DND-41 (cell line): ENCODE measurements around the gene GRID1.

Experiments used
- EZH2 ChIP-seq: IDR thresholded peaks from 3 replicates; pipeline ENCODE4 v1.6.1; 2012; ENCODE audit warnings: borderline replicate concordance, low read depth, mild to moderate bottlenecking, moderate library complexity, low read length, inconsistent platforms; ENCODE audit not compliant: severe bottlenecking
- TF ChIP-seq, protein P1 (sequence below): IDR thresholded peaks from 2 replicates; pipeline ENCODE4 v1.5.1; 2012; ENCODE audit warnings: borderline replicate concordance, low read length, moderate library complexity, mild to moderate bottlenecking; ENCODE audit not compliant: poor library complexity, severe bottlenecking; ENCODE audit errors: extremely low read depth

DNA sequence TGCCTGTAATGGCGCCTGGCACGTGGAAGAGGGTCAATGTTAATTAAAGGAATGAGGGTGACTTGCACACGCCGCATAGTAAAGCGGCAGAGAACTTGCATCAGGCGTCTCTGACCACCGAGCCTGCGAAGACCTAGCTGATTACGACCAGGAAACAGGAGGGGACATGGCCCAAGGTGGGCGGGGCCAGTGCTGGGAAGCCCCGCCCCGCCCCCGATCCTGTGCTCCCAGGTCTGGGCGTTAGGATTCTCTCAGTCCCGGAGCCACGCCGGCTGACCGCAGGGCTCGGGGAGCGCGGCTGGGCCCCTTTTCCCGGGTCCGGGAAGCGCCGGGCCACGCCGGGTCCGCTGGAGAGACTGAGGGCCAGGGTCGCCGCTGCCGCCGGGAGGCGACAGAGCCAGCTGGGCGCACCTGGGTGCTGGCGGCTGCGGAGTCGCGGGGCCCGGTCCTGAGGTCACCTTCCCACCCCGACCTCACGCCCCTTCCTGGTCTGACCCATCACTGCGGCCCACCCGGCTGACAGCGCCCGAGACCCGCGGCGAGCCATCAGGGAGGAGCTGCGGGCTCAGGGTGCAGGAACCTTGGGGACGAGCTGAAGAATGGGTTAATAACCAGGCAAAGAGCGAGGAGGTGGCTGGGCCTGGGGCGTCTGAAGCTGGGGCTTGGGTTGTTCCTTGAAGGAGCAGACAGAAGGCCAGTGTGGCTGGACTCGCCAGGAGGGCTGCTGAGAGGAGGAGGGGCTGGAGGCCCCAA lies 23.0 kb upstream of the GRID1 start:
- TF ChIP-seq, protein P1, sequence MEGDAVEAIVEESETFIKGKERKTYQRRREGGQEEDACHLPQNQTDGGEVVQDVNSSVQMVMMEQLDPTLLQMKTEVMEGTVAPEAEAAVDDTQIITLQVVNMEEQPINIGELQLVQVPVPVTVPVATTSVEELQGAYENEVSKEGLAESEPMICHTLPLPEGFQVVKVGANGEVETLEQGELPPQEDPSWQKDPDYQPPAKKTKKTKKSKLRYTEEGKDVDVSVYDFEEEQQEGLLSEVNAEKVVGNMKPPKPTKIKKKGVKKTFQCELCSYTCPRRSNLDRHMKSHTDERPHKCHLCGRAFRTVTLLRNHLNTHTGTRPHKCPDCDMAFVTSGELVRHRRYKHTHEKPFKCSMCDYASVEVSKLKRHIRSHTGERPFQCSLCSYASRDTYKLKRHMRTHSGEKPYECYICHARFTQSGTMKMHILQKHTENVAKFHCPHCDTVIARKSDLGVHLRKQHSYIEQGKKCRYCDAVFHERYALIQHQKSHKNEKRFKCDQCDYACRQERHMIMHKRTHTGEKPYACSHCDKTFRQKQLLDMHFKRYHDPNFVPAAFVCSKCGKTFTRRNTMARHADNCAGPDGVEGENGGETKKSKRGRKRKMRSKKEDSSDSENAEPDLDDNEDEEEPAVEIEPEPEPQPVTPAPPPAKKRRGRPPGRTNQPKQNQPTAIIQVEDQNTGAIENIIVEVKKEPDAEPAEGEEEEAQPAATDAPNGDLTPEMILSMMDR = no peak
- no peak for TF ChIP-seq EZH2
